Activated T-cell treated with anti-CD3 and anti-CD28 coated beads, Interleukin-2, amount 50 U/mL, for 4 hours (primary cell): ENCODE measurements around the gene DTNBP1. TPM values are rescaled to one million over a fixed set of nuclear protein-coding genes. Genes with fewer than 3 reads are reported as not detected.
"Not testable (repeated sequence)": the region's sequence is repeated elsewhere in the genome, so short reads cannot be mapped to it uniquely, and the experiment has no call there.

Experiments
- ATAC-seq, 2 donors: fragments of 200-7000 bp; cut with Tn5 transposase; one replicate each; pipeline ENCODE4 v1.10.0; 2021
- DNase-seq: peaks from one replicate; pipeline ENCODE4 v3.0.0-alpha.2; 2020
- H3K27me3 Mint-ChIP-seq: one replicate; pipeline ENCODE4 v1.8.0; 2021; ENCODE audit warnings: low read depth, mixed read lengths
- H3K36me3 Mint-ChIP-seq: one replicate; pipeline ENCODE4 v1.8.0; 2022; ENCODE audit warnings: mixed read lengths; ENCODE audit not compliant: insufficient read depth
- H3K4me1 Mint-ChIP-seq: one replicate; pipeline ENCODE4 v1.8.0; 2021; ENCODE audit warnings: low read depth, mixed read lengths
- H3K4me3 Mint-ChIP-seq: one replicate; pipeline ENCODE4 v1.8.0; 2021; ENCODE audit warnings: mild to moderate bottlenecking, moderate library complexity, mixed read lengths
- H3K9me3 Mint-ChIP-seq: one replicate; pipeline ENCODE4 v1.8.0; 2021; ENCODE audit warnings: mixed read lengths
- total RNA-seq, 3 donors: library from RNA; stranded (reverse); gene quantifications; one replicate each; pipeline ENCODE4 v1.2.1, GENCODE V29; 2021

DTNBP1 gene
- total RNA-seq, 3 donors from 2014 or later = 17.2 to 22.0 (median 19.6) TPM

DNA sequence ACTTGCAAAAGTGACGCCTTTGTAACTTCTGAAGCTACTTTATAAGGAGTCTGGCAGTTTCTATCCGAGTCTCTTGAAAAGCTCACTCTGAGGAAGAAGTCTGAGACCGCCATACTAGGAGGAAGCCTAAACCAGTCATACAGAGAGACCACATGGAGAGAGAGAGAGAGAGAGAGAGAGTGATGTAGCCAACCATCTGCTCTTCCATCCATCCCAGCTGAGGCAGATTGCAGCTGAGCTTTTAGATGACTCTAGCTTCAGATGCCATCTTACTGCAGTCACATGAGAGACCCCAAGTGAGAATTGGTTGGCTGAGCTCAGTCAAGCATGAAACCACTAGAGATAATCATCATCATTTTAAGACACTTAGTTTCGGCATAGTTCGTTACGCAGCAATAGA is 15.0 kb upstream of the DTNBP1 start:
- H3K4me3 Mint-ChIP-seq = no peak overlapping the region
- no peaks in the 10 kb centered on the region for H3K4me1 Mint-ChIP-seq
- DNase-seq = no peak
- no peak for ATAC-seq
- H3K27me3 Mint-ChIP-seq = peaks cover 6% of the 10 kb centered on the region
- no peaks in the 10 kb centered on the region for H3K36me3 Mint-ChIP-seq
- peaks cover 3% of the 10 kb centered on the region for H3K9me3 Mint-ChIP-seq

GRCh38 chr6:15675536-15676220 is 12.8 kb upstream of the DTNBP1 start:
- H3K27me3 Mint-ChIP-seq = peaks cover 13% of the 10 kb centered on the region

GRCh38 chr6:15674690-15675386 is 12.0 kb upstream of the DTNBP1 start:
- Mint-ChIP-seq H3K9me3 (peaks cover 3% of the 10 kb centered on the region), H3K36me3 (no peaks in the 10 kb centered on the region), H3K27me3 (peaks cover 13% of the 10 kb centered on the region), H3K4me1 (no peaks in the 10 kb centered on the region), H3K4me3 (no peak overlapping the region)
- ATAC-seq = no peak
- no peak for DNase-seq

More at GRCh38 chr6:15675536-15676220, 12.8 kb upstream of the DTNBP1 start:
- H3K9me3 Mint-ChIP-seq = peaks cover 3% of the 10 kb centered on the region
- ATAC-seq (no peak), DNase-seq (no peak)
- H3K4me1 Mint-ChIP-seq = no peaks in the 10 kb centered on the region
- no peak overlapping the region for H3K4me3 Mint-ChIP-seq
- H3K36me3 Mint-ChIP-seq = no peaks in the 10 kb centered on the region

GRCh38 chr6:15673666-15674065 is 10.8 kb upstream of the DTNBP1 start:
- H3K36me3 Mint-ChIP-seq = no peaks in the 10 kb centered on the region
- H3K4me3 Mint-ChIP-seq = no peak overlapping the region
- H3K9me3 Mint-ChIP-seq = peaks cover 3% of the 10 kb centered on the region
- no peaks in the 10 kb centered on the region for H3K4me1 Mint-ChIP-seq
- peaks cover 13% of the 10 kb centered on the region for H3K27me3 Mint-ChIP-seq
- DNase-seq (no peak), ATAC-seq (no peak)

DNA sequence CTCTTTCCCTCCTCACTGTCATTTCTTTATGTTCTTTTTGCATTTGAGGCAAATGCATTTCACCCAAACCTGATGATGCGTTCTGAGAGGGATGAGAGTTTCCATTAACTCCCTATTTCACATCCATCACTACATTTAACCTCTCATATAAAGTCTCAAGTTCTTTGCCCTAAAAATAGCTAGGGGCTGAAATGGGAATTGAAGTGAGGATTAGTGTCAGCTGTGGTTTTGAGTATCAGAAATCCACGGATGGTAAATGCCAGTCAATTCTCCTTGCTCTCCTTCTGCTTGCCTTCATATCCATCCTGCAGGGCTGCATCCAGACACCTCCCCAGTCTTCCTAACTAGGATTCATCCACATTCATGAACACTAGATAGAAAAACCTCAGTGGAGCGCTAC is 10.0 kb upstream of the DTNBP1 start:
- no peak for ATAC-seq
- Mint-ChIP-seq H3K4me3 (no peak overlapping the region), H3K27me3 (peaks cover 11% of the 10 kb centered on the region), H3K4me1 (no peaks in the 10 kb centered on the region), H3K9me3 (peaks cover 1% of the 10 kb centered on the region), H3K36me3 (no peaks in the 10 kb centered on the region)
- no peak for DNase-seq

- Mint-ChIP-seq H3K27me3 (peaks cover 9% of the 10 kb centered on the region), H3K36me3 (no peaks in the 10 kb centered on the region), H3K4me1 (no peaks in the 10 kb centered on the region), H3K4me3 (no peak overlapping the region), H3K9me3 (no peaks in the 10 kb centered on the region)
- no peak for DNase-seq
- ATAC-seq = no peak
Observed at GRCh38 chr6:15672291-15672690, 9.5 kb upstream of the DTNBP1 start.

DNA sequence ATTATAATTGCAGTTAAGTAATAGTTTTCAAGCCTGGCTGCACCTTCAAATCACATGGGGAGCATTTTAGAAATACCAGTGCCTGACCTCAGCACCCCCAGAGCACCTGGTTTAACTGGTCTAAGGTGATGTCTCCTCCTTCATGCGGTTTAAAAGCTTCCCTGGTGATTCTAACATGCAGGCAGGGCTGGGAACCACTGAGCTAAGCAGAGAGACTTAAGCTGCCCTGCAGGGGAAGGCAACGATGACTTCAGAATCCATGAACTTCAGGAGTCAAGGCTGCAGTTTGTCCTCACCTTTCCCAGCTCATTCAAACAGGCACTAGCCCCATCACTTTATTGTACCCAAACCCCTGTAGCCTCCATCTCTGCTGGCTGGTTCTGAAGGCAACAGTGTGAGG is 6.1 kb upstream of the DTNBP1 start:
- H3K4me1 Mint-ChIP-seq = peaks cover 1% of the 10 kb centered on the region
- no peak for DNase-seq
- no peak for ATAC-seq
- H3K36me3 Mint-ChIP-seq = no peaks in the 10 kb centered on the region
- no peak overlapping the region for H3K4me3 Mint-ChIP-seq
- peaks cover 7% of the 10 kb centered on the region for H3K27me3 Mint-ChIP-seq
- no peaks in the 10 kb centered on the region for H3K9me3 Mint-ChIP-seq

DNA sequence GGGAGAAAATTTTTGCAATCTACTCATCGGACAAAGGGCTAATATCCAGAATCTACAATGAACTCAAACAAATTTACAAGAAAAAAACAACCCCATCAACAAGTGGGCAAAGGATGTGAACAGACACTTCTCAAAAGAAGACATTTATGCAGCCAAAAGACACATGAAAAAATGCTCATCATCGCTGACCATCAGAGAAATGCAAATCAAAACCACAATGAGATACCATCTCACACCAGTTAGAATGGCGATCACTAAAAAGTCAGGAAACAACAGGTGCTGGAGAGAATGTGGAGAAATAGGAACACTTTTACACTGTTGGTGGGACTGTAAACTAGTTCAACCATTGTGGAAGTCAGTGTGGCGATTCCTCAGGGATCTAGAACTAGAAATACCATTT is 4.1 kb upstream of the DTNBP1 start:
- H3K9me3 Mint-ChIP-seq, H3K4me3 Mint-ChIP-seq, ATAC-seq, H3K36me3 Mint-ChIP-seq, H3K4me1 Mint-ChIP-seq, H3K27me3 Mint-ChIP-seq, DNase-seq: not testable (repeated sequence)

DNA sequence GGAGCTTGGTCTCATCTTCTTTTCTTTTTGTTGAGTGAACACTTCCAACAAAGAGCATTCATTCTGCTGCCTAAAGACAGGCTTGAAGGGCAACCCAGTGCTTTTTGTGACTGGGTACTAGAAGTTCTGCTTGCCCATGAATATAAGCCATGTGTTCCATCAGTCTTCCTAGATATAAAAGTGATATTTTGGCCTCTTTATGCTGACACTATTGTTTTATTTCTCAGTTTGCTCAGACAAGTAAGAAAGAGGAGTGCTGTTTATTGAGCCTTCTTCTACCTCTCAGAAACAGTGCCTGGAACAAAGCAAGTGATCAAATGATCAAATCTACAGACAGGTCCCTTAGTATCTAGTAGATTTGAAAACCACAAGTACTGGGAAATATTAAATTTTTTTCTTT is 2.4 kb upstream of the DTNBP1 start:
- Mint-ChIP-seq H3K4me3 (no peak overlapping the region), H3K9me3 (no peaks in the 10 kb centered on the region), H3K4me1 (peaks cover 23% of the 10 kb centered on the region), H3K27me3 (no peaks in the 10 kb centered on the region), H3K36me3 (peaks cover 5% of the 10 kb centered on the region)
- no peak for DNase-seq
- no peak for ATAC-seq

DNA sequence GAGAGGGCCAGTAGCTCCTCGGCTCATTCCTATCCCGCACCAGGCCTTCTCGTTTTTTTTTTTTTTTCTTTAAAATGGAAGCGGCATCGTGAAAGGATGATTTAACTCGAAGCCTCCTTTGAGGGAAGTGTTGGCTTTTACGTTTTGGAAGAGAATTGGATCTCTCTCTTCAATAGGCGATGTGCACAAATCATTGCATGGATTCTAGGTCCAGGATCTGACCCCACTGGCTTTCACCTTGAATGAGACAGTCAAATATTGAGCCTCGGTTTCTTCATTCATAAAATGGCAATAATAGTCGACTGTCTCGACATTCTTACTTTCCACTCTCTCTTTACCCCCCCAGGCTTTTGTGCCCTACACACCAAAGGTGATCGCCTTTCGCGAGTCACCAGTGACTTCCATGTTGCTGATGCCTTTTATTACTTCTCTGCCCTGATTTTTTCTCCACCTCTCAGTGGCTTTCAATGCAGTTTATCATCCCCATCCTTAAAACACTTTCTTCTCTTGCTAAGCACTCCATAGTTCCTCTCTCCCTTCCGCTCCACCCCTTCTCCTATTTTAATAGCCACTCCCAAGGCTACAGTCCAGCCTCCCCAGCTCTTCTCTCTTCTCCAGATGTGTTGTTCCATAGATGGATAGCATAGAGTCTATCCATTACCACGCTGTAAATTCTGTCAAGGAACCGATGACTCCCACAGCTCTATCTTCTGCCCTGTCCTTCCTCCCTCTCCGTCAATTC is 473 bp upstream of the DTNBP1 start:
- H3K9me3 Mint-ChIP-seq = no peaks in the 10 kb centered on the region
- H3K4me3 Mint-ChIP-seq = peak overlapping the region; percentile 77
- no peaks in the 10 kb centered on the region for H3K27me3 Mint-ChIP-seq
- H3K36me3 Mint-ChIP-seq = peaks cover 7% of the 10 kb centered on the region
- DNase-seq (no peak), ATAC-seq (no peak)
- H3K4me1 Mint-ChIP-seq = peaks cover 33% of the 10 kb centered on the region

GRCh38 chr6:15661853-15662325 is 939 bp downstream of the DTNBP1 start:
- peaks cover 14% of the 10 kb centered on the region for H3K36me3 Mint-ChIP-seq
- no peaks in the 10 kb centered on the region for H3K27me3 Mint-ChIP-seq
- no peak for ATAC-seq
- H3K9me3 Mint-ChIP-seq = no peaks in the 10 kb centered on the region
- H3K4me3 Mint-ChIP-seq = peak overlapping the region; percentile 77
- peaks cover 45% of the 10 kb centered on the region for H3K4me1 Mint-ChIP-seq
- DNase-seq = no peak

DNA sequence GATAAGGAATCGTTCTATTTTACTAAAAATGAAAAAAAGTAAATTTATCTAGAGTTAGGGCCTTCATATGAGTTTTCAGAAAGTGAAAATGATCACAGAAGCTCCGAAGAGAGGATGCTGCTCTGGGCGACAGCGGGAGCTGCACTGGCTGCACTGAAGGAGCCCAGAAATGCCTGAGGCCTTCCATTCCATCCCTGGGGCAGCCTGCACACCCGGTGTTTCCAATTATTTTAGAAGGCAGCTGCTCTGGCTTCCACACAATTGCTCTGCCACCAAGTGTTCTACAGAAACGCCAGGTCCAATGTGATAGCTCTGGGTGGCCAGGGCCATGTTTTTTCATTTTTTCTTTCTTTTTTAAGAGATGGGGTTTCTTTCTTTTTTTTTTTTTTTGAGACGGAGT is 3.6 kb downstream of the DTNBP1 start:
- Mint-ChIP-seq H3K27me3 (no peaks in the 10 kb centered on the region), H3K4me1 (peaks cover 54% of the 10 kb centered on the region), H3K36me3 (peaks cover 14% of the 10 kb centered on the region), H3K9me3 (no peaks in the 10 kb centered on the region), H3K4me3 (no peak overlapping the region)
- DNase-seq (no peak), ATAC-seq (no peak)

DNA sequence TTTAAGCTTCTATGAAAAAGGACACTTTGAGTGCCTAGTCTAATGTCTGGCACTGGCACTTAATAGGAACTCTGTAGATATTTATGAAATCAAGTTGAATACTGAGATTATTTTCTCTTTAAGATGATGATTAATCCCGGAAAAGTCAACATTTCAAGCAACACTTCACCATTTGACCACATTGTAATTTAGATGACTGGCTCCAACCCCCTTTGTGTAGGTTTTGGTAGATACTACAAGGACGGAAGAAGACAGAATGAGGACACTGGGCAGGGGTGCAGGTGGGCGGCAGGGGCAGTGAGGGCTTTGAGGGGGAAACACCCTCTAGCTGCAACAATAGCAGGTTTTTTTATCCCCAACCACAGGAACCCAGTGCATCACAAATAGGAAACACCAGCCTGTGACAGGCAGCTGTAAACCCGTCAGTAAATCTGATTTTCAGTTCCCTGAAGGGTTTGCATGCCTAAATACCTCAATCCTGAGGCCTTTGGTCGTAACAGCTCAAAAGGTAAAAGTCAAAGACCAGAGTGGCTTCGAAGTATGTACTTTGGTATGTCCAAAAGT is 4.6 kb downstream of the DTNBP1 start:
- ATAC-seq = no peak
- no peaks in the 10 kb centered on the region for H3K27me3 Mint-ChIP-seq
- H3K9me3 Mint-ChIP-seq = no peaks in the 10 kb centered on the region

DNA sequence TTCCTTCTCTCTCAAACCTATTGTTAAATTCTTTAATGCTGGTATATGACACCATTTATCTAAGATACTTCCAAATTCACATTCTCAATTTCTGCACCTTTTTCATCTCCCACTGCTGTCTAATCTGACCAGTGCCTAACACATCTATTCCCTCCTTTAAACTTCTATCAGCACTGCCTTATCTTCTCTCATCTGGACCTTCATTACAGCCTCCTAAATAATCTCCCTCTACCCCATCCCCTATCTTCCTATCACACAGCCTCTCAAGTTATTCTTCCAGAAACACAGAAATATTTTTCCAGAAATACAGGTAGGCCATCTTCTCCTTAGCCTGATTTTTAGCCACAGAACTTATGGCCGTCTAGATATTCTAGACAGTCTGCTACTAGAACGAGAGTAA is 5.5 kb downstream of the DTNBP1 start:
- no peak for DNase-seq

More for the DNA sequence above, 4.6 kb downstream of the DTNBP1 start:
- Mint-ChIP-seq H3K4me3 (no peak overlapping the region), H3K36me3 (peaks cover 14% of the 10 kb centered on the region), H3K4me1 (peaks cover 52% of the 10 kb centered on the region)
- DNase-seq = no peak

More for the DNA sequence above, 5.5 kb downstream of the DTNBP1 start:
- no peak overlapping the region for H3K4me3 Mint-ChIP-seq
- H3K27me3 Mint-ChIP-seq = no peaks in the 10 kb centered on the region
- H3K9me3 Mint-ChIP-seq = no peaks in the 10 kb centered on the region
- H3K36me3 Mint-ChIP-seq = peaks cover 16% of the 10 kb centered on the region
- H3K4me1 Mint-ChIP-seq = peaks cover 53% of the 10 kb centered on the region
- ATAC-seq = no peak
